Neural progenitor cell (in vitro differentiated cells): ENCODE data around the gene ZBP1. TPM values are rescaled to one million over a fixed set of nuclear protein-coding genes. Genes with fewer than 3 reads are reported as not detected.

Experiments used
- DNase-seq: peaks from one replicate; pipeline ENCODE4 v3.0.0-alpha.2; 2016; ENCODE audit warnings: low spot score
- H2AFZ ChIP-seq: fragments of 200-600 bp; sonication (generic); replicated peaks from 2 replicates; pipeline ENCODE4 v1.6.1; 2016; ENCODE audit warnings: antibody characterized with exemption
- H3F3A ChIP-seq: fragments of 200-600 bp; sonication (generic); 2 replicates; pipeline ENCODE4 v1.6.1; 2016; ENCODE audit warnings: antibody characterized with exemption, low read depth
- H3K27ac ChIP-seq: fragments of 200-600 bp; sonication (generic); 2 replicates; pipeline ENCODE4 v1.5.1; 2016; ENCODE audit warnings: mild to moderate bottlenecking
- H3K27me3 ChIP-seq: fragments of 200-600 bp; sonication (generic); 2 replicates; pipeline ENCODE4 v1.6.1; 2016; ENCODE audit warnings: mild to moderate bottlenecking, moderate library complexity
- H3K36me3 ChIP-seq: fragments of 200-600 bp; sonication (generic); 2 replicates; pipeline ENCODE4 v1.5.1; 2016
- H3K4me1 ChIP-seq: fragments of 200-600 bp; sonication (generic); 2 replicates; pipeline ENCODE4 v1.6.1; 2016; ENCODE audit warnings: mixed run types
- H3K4me2 ChIP-seq: fragments of 200-600 bp; sonication (generic); 2 replicates; pipeline ENCODE4 v1.6.1; 2016
- H3K4me3 ChIP-seq: fragments of 200-600 bp; sonication (generic); 2 replicates; pipeline ENCODE4 v1.5.1; 2016
- H3K79me2 ChIP-seq: fragments of 200-600 bp; sonication (generic); 2 replicates; pipeline ENCODE4 v1.6.1; 2016; ENCODE audit warnings: low read depth
- H3K9ac ChIP-seq: fragments of 200-600 bp; sonication (generic); 2 replicates; pipeline ENCODE4 v1.6.1; 2016
- H3K9me3 ChIP-seq: fragments of 200-600 bp; sonication (generic); 2 replicates; pipeline ENCODE4 v1.5.1; 2016; ENCODE audit warnings: low read depth
- H4K20me1 ChIP-seq: fragments of 200-600 bp; sonication (generic); 2 replicates; pipeline ENCODE4 v1.6.1; 2016; ENCODE audit warnings: low read depth
- H3K27ac Mint-ChIP-seq: 3 replicates; pipeline ENCODE4 v1.8.0; 2021; ENCODE audit warnings: mixed read lengths
- H3K27me3 Mint-ChIP-seq: 2 replicates; pipeline ENCODE4 v1.8.0; 2022; ENCODE audit warnings: low read depth, mild to moderate bottlenecking, inconsistent platforms, moderate library complexity, mixed read lengths; ENCODE audit not compliant: insufficient read depth
- H3K36me3 Mint-ChIP-seq: 3 replicates; pipeline ENCODE4 v1.8.0; 2021; ENCODE audit warnings: mixed read lengths
- H3K4me1 Mint-ChIP-seq: 3 replicates; pipeline ENCODE4 v1.8.0; 2021; ENCODE audit warnings: mixed read lengths
- H3K4me3 Mint-ChIP-seq: 3 replicates; pipeline ENCODE4 v1.8.0; 2021; ENCODE audit warnings: mild to moderate bottlenecking, moderate library complexity, mixed read lengths
- H3K9me3 Mint-ChIP-seq: 3 replicates; pipeline ENCODE4 v1.8.0; 2020; ENCODE audit warnings: mixed read lengths
- CTCF ChIP-seq: fragments of 200-600 bp; sonication (generic); IDR thresholded peaks from 2 replicates; pipeline ENCODE4 v1.5.1; 2017; ENCODE audit warnings: antibody characterized with exemption, mild to moderate bottlenecking
- EZH2 ChIP-seq: fragments of 200-600 bp; sonication (generic); IDR thresholded peaks from 2 replicates; pipeline ENCODE4 v1.6.1; 2017; ENCODE audit warnings: antibody characterized with exemption, mild to moderate bottlenecking, moderate library complexity
- EZH2phosphoT487 ChIP-seq: fragments of 200-600 bp; sonication (generic); IDR thresholded peaks from 2 replicates; pipeline ENCODE4 v1.6.1; 2017; ENCODE audit warnings: antibody characterized with exemption
- total RNA-seq: library from RNA; depleted of rRNA; stranded (reverse); fragments of >200 nt; gene quantifications from 2 replicates; pipeline ENCODE4 v1.2.3, GENCODE V29; 2015; ENCODE audit warnings: low replicate concordance

The ZBP1 gene
- total RNA-seq, 1 donor from 2014 or later: not detected

DNA sequence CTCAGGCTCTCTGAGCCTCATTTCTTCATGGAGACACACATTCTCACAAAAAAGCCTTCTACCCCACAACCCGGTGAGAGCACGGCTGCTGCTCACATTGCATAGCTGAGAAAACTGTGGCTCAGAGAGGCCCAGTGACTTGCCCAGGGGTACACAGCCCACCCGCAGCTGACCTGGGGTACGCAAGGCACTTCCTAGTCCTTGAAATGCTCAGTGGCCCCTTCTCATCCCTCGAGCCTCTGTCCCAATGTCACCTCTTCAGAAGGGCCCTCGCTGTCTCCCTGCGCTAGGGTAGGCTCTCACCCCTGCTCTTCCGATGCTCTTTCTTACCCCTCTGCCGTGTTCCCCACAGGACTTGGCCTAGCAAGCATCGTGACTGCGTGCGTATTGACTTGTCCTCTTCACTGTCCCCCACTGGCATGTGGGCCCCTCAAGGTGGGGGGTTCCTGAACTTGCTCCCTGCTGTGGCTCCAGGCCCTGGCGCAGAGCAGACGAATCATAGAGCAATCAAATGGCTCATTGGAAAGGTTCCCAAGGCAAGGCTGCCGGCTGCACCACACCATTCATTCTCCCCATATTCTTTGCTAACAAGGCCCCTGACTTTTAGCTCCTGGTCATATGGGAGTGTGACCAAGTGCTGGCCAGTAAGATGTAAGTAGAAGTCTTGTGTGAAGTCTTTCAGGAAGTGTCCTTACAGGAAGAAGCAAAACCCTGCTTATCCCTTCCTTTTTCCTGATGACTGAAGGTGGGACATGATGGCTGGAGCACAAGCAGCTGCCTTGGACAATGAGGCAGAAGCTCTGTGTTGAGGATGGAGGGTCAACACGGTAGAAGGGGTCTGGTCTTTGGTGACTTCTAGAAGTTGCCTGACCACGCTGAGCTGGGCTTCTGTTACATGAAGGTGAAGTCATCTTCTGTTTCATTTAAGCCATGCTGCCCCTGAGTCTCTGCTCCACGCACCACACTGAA lies 36.7 kb downstream of the ZBP1 start:
- Histone ChIP-seq H3K4me2 (no peak overlapping the region), H3K79me2 (no peaks in the 10 kb centered on the region), H3K27me3 (no peaks in the 10 kb centered on the region), H4K20me1 (no peaks in the 10 kb centered on the region), H3K9me3 (no peaks in the 10 kb centered on the region), H3F3A (no peaks in the 10 kb centered on the region), H3K27ac (no peak overlapping the region), H3K4me3 (no peak overlapping the region), H3K4me1 (peaks cover 7% of the 10 kb centered on the region), H3K9ac (no peak overlapping the region), H3K36me3 (no peaks in the 10 kb centered on the region), H2AFZ (no peak overlapping the region)
- peak overlapping the region; percentile 59 for H3K4me3 Mint-ChIP-seq
- DNase-seq: no peak
- no peak for TF ChIP-seq EZH2
- TF ChIP-seq CTCF: no peak
- no peak for TF ChIP-seq EZH2phosphoT487
- H3K36me3 Mint-ChIP-seq: no peaks in the 10 kb centered on the region
- peaks cover 30% of the 10 kb centered on the region for H3K4me1 Mint-ChIP-seq
- peaks cover 6% of the 10 kb centered on the region for H3K9me3 Mint-ChIP-seq
- H3K27me3 Mint-ChIP-seq: peaks cover 24% of the 10 kb centered on the region
- H3K27ac Mint-ChIP-seq: peak overlapping the region; percentile 78

- H3K9me3 Mint-ChIP-seq: peaks cover 3% of the 10 kb centered on the region
- Histone ChIP-seq H3K9ac (no peak overlapping the region), H3K27me3 (no peaks in the 10 kb centered on the region), H2AFZ (no peak overlapping the region), H3K79me2 (no peaks in the 10 kb centered on the region), H3K4me3 (no peak overlapping the region), H3K36me3 (no peaks in the 10 kb centered on the region), H3K27ac (no peak overlapping the region), H3K4me2 (no peak overlapping the region), H3F3A (no peaks in the 10 kb centered on the region), H3K9me3 (no peaks in the 10 kb centered on the region), H3K4me1 (peaks cover 7% of the 10 kb centered on the region), H4K20me1 (no peaks in the 10 kb centered on the region)
- peak overlapping the region; percentile 78 for H3K27ac Mint-ChIP-seq
- no peak overlapping the region for H3K4me3 Mint-ChIP-seq
- H3K4me1 Mint-ChIP-seq: peaks cover 30% of the 10 kb centered on the region
- DNase-seq: peak; percentile 64
- TF ChIP-seq EZH2phosphoT487 (no peak), CTCF (peak; percentile 68)
- H3K27me3 Mint-ChIP-seq: peaks cover 22% of the 10 kb centered on the region
- H3K36me3 Mint-ChIP-seq: no peaks in the 10 kb centered on the region
Observed at GRCh38 chr20:57582432-57583288, 37.6 kb downstream of the ZBP1 start.

- no peaks in the 10 kb centered on the region for H3K36me3 ChIP-seq
- H4K20me1 ChIP-seq: no peaks in the 10 kb centered on the region
- no peak for DNase-seq
- Mint-ChIP-seq H3K36me3 (no peaks in the 10 kb centered on the region), H3K27me3 (peaks cover 22% of the 10 kb centered on the region), H3K9me3 (peaks cover 1% of the 10 kb centered on the region), H3K27ac (peak overlapping the region; percentile 47), H3K4me1 (peaks cover 30% of the 10 kb centered on the region), H3K4me3 (no peak overlapping the region)
- H3K79me2 ChIP-seq: no peaks in the 10 kb centered on the region
- H2AFZ ChIP-seq: no peak overlapping the region
- H3K4me2 ChIP-seq: no peak overlapping the region
- H3K27ac ChIP-seq: no peak overlapping the region
- H3K9me3 ChIP-seq: no peaks in the 10 kb centered on the region
- H3K4me3 ChIP-seq: no peak overlapping the region
- no peak overlapping the region for H3K9ac ChIP-seq
- H3K4me1 ChIP-seq: peaks cover 7% of the 10 kb centered on the region
- H3K27me3 ChIP-seq: no peaks in the 10 kb centered on the region
- no peaks in the 10 kb centered on the region for H3F3A ChIP-seq
- TF ChIP-seq CTCF: no peak
- TF ChIP-seq EZH2phosphoT487: no peak
Observed at GRCh38 chr20:57582029-57582378, 38.2 kb downstream of the ZBP1 start.
